Midbrain (tissue), 1 donor: ENCODE results near the gene SULT1C2.
"Not testable (repeated sequence)": the region's sequence is repeated elsewhere in the genome, so short reads cannot be mapped to it uniquely, and the experiment has no call there.

Experiments used
- DNase-seq: peaks from one replicate; lab custom pipeline; 2025; lab: John Stamatoyannopoulos, UW

Gene SULT1C2

DNA sequence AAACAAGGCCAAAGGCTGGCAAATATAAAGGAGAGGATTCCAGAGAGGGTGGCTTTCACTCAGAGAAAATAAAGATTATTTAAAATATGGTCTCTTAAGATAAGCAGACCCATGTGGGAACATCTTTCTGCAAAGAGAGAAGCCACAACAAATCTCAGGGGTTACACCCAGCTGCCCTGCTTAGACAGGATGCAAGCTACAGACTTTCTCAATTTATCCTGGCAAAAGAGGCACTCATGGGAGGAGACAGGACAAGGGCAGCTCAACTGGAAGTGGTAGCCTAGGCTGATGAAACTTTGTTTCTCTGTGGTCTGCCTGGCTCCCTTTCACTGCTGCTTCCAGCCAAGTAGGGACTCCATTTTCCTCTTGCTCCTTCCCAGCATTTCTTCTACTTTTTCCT, 63.2 kb downstream of the SULT1C2 start:
- DNase-seq, result no peak

DNA sequence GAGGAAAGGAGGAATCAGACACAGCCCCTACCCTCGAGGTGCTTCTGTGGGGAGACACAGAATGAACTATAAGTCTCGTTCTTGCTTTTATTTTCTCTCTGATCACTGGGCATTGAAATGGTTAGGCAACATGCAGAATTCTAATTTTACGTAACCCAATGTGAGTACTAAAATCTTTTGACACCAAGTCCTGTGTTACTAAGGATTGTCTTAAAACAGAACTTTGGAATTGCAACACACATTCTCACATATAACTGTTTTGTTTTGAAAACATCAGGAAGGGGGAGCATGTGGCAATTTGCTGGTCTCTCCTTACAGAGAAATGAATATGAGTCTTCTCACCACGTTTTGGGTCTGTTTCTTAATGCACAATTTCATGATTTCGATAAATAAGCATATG, 65.4 kb downstream of the SULT1C2 start:
- no peak for DNase-seq

DNA sequence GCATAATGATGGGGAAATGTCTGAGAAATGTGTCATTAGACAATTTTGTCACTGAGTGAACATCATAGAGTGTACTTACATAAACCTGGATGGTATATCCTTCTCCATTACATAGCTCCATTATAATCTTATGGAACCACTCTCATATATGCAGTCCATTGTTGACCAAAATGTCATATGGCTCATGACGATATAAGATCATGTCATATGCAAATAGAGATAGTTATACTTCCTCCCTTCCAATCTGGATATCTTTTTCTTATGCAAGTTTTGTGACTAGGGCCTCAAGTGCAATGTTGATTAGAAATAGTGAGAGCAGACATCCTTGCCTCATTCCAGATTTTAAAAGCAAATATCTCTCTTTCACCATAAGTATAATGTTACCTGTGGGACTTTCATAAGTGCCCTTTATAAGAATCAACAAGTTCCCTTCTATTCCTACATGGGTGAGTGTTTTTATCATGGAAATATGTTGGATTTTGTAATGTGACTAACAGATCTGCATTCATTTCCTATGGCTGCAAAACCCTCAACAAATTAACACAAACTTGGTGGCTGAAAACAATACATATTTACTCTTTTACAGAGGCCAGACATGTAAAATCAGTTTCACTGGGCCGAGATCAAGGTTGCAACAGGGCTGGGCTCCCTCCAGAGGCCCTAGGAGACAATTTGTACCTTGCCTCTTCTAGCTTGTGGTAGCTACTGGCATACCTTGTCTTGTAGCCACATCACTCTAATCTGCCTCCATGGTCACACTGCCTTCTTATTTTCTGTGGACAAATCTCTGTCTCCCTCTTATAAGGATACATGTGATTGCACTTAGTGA, 67.4 kb downstream of the SULT1C2 start:
- no peak for DNase-seq

DNA sequence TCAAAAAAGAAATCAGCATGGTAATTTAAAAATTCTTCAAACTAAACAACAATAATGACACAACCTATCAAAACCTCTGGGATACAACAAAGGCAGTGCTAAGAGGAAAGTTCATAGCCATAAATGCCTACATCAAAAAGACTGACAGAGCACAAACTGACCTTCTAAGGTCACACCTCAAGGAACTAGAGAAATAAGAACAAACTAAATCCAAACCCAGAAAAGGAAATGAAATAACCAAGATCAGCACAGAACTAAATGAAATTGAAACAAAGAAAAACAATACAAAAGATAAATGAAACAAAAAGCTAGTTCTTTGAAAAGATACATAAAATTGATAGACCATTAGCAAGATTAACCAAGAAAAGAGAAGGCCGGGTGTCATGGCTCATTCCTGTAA, 70.6 kb downstream of the SULT1C2 start:
- DNase-seq, result not testable (repeated sequence)
